GM18861 (cell line): ENCODE measurements around the gene TIFAB.

Experiments
- ATAC-seq: cut with Tn5 transposase; IDR thresholded peaks from one replicate; pipeline ENCODE4 v1.9.1; 2021; ENCODE audit not compliant: unreplicated experiment

TIFAB gene

DNA sequence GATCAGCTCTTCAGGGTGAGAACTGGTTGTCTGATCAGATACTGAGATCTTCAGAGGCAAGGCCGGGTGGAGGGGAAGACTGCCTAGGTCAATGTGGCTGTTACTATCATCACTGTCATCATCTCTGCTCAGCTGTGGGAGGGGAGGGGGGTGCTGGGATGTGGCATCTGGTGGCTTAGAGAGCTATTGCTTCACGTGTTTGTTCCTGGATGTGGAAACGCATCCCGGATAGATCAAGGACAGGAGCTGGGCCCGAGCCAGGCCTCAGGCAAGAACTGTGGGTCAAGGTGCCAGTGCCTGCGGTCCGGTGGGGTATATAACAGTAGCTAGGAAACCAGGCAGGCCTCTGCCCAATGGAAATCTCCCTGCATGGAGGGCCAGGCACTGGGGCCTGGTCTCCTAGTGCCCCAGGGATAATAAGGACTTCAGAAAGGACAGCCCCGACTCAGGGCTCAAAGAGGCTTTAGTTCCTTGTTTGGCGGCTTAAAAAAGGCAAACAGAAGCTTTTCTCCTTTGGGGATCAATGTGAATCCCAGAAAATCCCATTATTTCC is 30.3 kb upstream of the TIFAB start:
- no peak for ATAC-seq

DNA sequence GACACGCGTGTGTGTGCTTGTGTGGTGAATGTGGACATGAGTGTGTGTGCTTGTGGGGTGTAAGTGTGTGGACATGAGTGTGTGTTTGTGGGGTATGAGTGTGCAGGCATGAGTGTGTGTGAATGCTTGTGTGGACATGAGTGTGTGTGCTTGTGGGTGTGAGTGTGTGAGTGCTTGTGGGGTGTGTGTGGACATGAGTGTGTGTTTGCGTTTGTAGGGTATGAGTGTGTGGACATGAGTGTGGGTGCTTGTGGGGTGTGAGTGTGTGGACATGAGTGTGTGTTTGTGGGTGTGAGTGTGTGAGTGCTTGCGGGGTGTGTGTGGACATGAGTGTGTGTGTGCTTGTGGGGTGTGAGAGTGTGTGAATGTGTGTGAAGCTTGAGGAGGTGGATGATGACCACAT is 29.8 kb upstream of the TIFAB start:
- no peak for ATAC-seq

DNA sequence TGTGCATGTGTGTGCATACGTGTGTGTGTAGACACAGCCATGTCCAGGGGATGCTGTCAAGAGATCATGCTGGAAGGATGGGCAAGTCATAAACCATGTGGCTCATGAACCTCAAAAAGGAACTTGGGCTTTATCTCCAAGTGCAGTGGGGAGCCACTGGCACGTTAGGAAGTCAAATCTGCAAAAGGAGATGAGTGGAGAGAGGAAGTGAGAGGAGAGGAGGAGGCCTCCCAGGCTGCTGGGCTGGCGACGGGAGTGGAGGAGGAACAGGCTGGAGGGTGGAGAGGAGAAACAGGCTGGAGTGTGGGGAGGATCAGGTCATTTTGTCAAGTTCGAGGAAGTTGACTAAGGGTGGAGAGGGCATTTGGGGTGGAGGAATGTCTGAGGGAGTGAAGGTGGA is 29.2 kb upstream of the TIFAB start:
- no peak for ATAC-seq

DNA sequence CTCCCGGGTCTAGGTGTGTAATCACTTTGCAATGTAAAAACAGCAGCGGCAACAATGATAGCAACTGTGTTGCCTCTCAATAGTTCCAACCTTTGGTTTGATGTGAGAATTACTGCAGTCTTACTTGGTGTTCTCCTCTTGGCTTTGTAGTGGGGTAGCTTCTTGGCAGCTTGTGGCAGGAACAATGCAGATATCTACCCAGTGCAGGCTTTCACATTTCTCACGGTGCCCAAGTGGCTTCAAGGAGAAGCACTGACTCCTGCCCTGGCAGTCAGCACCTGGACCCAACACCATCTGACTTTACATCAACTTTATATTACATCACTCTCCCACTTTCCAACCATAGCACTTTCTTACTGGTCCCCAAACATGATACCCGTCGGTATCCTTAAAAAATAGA is 28.4 kb upstream of the TIFAB start:
- no peak for ATAC-seq

DNA sequence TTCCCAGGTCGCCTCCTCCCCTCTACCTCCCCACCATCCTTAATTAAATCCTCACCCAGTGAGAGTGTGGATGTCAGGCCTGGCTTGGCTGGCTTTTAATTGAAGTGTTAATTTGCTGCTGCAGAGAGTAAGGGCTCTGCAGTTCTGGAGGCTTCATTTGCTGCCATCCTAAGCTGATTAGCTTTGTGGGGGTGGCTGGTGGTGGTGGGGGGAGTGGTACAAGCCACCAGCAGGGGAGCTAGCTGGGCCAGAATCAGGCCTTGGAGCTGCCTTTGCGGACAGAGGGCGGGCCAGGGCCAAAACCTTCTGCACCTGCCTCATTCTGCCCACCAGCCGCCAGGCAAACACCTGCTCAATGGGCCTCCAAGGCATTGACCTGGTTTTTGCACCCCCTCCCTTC is 26.8 kb upstream of the TIFAB start:
- no peak for ATAC-seq

DNA sequence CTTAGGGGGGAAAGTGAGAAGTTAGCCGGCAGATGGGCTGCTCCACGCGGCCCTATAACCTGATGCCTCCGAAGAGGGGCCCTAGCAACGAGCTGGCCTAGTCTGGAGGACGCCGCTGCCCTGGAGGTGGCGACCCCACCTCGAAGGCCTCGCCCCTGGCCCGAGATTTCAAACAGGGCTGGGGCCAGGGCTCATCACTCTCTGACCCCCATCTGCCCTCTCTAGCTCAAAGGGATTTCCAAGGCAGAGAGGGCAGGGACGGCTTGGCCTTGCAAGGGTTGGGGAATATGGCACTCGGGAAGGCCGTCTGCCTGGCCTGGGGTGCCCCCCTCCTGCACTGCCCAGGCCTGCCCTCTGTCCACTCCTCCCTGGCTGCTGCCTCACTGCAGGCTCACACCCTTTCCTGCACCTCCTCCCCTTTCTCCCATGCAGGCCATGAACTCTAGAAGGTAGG is 25.5 kb upstream of the TIFAB start:
- no peak for ATAC-seq

DNA sequence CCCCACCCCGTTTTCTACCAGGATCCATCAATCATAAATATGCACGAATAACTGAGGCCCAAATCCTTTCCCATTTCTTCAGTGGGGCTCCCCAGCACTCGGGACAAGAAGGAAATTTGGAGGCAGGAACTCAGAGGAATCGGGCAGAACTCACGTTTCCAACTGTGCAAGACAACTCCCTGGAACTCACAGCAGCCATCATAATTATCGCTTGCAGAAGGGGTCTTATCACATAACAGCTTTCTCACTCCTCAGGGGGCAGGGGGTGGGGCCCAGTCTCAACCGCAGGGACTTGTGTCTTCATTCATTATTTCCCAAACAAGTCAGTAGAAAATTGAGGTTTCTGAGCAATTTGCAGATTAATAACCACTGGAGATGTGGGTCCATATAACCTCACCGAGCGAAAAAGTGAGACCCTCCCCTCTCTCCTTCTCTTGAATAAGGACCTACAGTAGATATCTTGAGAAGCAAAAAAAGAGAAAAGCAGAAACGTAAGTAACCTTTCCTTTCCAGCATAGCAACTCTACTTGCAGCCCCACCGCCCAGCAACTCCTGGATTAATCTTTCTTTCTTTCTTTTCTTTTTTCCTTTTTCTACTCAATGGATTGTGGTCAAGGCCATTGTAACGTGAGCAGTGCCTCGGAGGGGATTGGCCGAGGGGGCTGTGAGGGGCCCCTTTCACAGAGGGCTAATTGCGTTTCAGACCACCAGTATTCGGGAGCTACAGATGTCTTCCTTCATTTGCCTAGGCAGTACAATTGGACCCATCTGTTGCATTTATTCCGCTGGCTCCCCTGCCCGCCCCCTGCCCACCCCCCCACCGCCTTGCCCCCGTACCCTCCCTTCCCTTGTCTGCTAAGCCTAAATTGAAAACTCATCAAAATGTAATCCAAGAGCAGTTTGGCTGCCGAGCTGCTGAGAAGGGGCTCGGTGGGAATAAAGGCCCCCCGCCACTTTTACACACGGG is 24.7 kb upstream of the TIFAB start:
- no peak for ATAC-seq

DNA sequence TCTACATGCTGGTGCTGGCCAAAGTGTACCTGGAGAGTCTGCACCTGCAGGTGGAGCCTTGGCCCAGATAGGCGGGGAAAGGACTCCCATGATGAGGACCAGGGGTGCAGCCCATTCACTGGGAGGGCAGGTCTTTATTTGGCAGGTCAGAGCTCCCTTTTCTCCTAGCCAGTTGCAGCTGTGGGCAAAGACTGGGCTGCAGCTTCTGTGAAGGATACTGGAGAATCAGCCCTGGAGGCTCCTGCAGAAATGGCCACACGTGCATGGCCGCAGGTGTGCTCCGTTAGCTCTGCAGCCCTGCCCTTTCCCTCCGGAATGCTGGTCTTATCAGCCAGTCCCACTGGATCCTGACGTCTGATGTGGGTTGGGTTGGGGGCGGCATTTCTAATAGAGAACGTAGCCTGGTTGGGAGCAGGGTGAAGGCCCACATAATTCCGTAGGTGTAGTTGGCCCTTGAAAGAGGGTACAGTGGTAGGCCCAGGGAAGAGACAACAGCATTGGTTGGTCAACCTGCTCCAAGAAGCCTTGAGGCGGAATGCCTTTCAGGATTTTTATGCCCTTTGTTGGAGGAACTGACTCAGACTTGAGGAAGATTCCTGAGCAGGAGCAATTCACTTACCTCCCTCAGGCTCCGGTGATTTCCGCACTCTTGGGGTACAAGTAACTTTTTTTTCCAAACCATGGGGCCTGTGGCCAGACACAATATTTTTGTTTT is 22.0 kb upstream of the TIFAB start:
- ATAC-seq, result no peak

DNA sequence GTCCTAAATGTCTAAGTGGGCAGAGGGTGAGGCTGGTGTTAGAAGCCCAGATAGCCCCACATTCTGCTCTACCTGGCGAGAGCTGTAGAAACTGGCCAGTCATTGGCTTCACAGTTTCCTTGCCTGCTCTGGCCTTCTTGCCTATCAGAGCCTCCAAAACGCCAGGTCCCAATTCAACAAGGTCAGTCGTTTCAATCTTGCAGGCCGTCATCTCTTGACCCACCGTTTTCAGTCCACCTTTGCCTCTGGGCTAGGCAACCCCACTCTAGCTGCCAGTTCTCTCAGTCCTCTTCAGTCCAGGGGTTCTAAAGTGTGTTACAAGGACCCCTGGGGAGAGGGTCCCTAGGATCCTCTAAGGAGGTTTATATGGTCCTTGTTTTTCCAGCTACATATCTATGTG is 20.0 kb upstream of the TIFAB start:
- no peak for ATAC-seq

DNA sequence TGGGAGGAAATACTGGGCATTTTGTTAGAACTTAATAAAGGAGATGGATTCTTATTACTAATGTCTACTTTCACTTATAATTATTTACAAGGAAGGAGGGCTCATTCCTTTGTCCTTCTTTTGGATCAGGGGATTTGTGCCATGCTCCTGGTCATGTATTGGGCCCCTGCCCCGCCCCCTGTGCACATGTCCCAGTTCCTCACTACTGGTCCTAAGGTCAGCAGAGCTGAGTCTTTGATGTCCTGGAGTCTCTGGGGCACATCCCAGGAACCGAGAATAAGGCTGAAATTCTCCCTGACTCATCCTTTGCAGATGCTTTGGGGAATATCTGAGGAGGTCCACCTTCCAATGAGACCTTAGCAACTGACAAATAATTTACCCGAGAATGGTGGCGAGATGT is 19.6 kb upstream of the TIFAB start:
- no peak for ATAC-seq

DNA sequence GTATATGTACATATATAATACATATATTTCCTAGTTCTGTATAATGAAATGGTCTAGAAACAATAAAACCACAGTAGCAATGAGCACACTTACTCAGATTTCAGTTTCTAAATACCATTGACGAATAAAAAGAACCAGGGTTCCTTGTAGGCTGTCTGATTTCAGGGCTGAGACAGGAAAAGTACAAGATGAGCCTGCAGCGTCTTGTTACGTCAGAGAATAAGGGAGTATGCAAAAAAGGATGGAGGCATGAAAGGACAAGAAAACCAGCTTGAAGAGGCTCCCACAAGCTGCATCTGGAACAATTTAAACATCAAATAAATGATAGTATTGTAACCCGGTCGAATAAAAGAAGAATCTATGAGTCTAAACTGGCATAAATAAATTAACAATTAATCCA is 17.8 kb upstream of the TIFAB start:
- ATAC-seq, result no peak

DNA sequence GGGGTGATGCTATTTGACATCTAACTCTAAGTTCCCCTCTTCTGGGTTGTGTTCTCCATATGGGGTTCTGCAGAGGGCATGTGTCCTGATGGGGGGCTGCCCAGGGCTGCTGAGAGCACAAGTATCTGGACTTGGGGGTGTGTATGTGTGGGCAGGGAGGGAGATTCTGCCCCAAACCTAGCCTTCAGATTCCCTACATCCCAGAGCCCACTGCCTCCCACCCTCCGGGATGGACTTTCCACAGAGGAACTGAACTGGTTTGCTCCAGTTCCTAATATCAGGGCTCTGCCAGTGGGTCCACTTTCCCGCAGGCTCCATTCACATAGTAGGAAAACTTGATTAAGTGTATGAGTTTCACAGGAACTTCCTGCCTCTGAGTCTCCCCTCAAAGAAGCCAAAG is 16.4 kb upstream of the TIFAB start:
- ATAC-seq, result no peak

DNA sequence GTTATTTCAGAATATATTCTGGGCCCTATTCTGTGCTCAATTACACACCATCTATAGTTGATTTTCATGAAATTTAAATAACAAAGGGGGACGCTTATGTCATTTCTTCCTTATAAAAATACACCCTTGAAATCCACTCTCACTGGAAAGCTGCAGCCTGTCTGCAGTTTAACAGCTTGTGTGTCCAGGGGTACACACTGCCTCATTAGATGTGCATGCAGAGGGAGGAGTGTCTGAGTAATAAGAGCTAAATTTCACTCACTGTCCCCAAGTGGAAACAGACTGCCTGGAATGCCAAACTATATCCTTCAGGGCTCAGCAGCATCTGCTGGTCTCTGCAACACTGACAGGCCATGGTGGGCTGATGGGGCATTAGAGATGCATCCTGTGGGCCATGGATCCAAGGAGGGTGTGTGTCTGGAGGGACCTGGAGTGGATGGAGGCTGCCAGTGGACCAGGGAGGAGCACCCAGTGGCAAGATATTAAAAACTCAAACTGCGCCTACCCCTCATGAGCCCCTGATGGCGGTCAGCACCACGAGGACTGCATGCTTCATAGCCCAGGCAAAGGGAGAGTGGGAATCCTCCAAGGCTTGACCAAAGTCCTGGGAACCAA is 15.8 kb upstream of the TIFAB start:
- ATAC-seq, result no peak

DNA sequence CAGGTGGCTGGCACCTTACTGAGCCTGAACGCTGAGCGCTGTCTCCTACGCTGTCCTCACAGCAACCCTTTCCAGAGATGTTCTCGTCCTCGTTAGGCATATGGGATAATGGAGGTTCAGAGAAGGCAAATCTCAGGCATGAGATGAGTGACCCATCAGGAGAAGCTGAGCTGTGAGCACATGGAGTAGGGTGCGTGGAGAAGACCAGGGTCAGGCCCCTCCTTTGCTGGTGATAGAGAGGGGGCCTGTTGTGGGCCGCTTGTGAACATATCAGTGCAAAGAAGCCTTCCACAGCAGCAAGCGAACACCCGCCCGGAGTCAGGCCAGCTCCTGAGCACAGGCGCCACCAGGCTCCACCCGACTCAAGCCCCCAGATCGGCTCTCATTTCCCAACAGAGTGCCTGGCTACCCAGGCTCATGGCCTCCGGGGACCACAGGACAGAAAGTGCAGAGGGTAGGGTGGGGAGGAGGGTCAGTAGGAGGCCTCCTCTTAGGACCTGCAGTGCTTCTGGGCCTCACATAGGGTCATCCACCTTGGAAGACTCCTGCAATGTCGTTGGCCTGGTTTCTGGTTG is 15.0 kb upstream of the TIFAB start:
- ATAC-seq, result no peak

DNA sequence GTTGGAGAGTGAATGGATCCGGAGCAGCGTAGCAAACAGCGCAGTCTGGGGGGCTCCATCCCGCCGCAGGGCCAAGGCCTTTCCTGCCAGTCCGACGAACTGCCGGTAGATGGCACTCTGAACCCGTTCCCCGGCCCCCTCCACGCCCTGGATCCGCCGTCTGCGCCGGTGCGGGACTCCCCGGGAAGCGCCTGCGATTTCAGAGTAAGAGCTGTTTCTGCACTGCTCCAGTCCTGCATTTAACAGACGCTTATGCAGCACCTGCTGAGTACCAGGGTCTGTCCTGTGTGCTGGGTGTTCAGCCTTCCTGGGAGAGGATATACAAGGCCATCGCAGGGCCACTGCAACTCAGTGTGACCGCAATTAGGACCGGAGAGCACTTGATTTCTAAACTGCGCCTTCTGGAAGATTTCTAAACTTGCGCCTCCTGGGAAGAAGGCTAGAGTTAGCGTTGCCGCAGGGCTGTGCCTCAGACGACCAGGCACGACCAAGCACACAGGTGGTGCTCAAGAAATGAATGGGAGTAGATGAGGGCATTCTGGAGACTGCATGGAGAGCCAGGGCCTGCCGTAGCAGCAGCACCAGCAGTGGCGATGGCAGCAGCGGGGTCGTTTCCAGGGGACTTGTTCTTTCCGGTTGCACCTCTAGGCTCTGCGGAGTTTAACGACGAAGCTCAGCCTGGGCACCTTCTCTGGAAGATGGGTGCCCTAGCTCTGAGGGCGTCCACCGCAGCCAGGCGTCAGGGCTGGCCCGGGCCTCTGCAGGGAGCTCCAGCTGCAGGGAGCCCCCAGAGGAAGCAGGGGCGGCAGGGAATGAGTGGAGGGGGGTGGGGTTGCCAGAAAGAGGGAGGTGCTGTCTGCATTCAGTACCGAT is 14.3 kb upstream of the TIFAB start:
- ATAC-seq, result no peak

DNA sequence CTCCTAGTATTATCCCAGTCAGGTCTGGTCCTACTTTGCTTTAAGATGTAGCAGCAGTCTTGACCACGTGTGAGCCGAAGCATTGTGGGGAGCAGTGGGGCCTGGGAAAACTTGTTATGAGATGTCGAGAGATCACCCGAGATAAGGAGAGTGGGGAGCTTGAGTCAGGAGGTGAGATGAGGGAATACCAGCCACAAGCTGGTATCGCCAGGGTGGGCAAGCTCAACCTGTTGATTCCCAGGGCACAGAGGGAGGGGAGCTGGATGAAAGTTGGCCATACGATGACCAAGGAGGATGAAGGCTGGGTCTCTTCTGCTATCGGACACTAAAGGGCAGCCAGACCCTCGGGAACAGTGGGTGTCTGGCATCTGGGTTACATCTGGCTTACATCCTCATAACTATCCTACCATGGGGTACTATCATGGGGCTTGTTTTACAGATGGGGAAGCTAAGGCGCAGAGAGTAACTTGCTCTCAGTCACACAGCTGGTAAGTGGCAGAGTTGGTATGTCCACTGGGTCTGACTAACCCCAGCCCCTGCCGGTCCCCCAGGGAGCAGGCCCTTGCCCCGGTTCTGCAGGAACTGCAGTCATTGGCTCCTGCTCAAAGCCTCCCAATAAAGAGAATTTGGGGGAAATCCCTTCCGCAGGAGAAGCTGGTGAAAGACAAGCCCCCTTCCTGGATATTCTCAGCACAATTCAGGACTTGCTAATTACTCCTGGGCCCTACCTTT is 13.4 kb upstream of the TIFAB start:
- no peak for ATAC-seq

DNA sequence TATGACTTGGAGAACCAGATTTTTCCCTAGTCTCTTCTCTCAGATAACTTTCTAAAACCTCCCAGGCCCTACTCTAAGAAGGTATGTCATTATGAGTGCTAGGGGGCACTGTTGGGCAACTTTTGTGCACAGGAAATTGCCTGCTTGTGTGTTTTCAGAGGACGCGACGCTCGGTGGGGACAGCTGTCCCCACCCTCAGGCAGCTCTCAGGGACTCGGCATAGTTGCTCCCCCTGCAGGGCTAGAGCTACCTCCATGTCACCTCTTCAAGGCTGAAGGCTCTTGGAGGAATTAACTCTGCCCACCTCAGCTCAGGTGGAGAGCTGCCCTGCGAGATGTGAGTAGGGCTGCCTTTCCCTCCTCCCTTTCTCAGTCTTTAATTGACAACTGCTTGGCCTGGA is 10.2 kb upstream of the TIFAB start:
- peak; percentile 68 for ATAC-seq

DNA sequence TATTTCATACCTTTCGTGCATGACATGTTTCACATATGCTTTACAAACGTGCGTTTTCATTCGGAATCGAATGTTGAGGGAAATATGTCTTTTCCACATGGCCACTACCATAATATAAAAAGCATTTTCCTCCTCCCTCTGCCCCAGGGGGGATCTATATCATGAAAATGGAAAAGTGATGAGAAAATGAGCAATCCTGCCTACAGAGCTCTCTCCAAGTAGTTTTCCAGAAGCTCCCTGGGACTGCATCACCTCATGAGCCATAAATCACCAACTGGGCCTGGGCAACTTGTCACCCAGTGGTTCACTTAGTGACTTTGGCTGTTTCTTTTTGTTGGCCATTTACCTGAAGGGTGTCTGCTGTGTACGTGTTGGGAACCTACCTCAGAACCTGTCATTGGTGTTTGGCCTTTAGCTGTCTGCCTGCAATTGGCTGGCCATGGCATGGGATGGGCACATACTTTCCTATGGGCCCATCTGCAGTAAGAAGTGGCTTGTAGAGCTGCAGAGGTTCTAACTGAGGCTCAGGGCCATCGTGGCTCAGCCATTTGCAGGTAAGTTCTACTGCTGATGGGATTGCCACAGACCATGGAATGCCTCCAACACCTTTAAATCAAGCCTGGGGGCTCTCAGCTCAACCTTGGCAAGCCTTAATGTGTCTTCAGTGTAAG is 9.5 kb upstream of the TIFAB start:
- no peak for ATAC-seq
